Chondrocyte (in vitro differentiated cells): Measurements from ENCODE around the gene TSN. TPM values are rescaled to one million over a fixed set of nuclear protein-coding genes. Genes with fewer than 3 reads are reported as not detected.
A peak's percentile ranks its signal among the peaks of the same experiment; 100 is the strongest.

Experiments used
- DNase-seq: peaks from one replicate; pipeline ENCODE4 v3.0.0; 2021; ENCODE audit warnings: mixed read lengths, low spot score
- H3K27ac Mint-ChIP-seq: one replicate; pipeline ENCODE4 v1.8.0; 2021; ENCODE audit warnings: mild to moderate bottlenecking, moderate library complexity, mixed read lengths; ENCODE audit not compliant: unreplicated experiment
- H3K27me3 Mint-ChIP-seq: 2 replicates; pipeline ENCODE4 v1.8.0; 2021; ENCODE audit warnings: low read depth, mixed read lengths
- H3K36me3 Mint-ChIP-seq: 2 replicates; pipeline ENCODE4 v1.8.0; 2021; ENCODE audit warnings: low read depth, mixed read lengths
- H3K4me1 Mint-ChIP-seq: 2 replicates; pipeline ENCODE4 v1.8.0; 2021; ENCODE audit warnings: low read depth, mild to moderate bottlenecking, mixed read lengths
- H3K4me3 Mint-ChIP-seq: one replicate; pipeline ENCODE4 v1.8.0; 2021; ENCODE audit warnings: mild to moderate bottlenecking, moderate library complexity, mixed read lengths; ENCODE audit not compliant: unreplicated experiment
- H3K9me3 Mint-ChIP-seq: 2 replicates; pipeline ENCODE4 v1.8.0; 2021; ENCODE audit warnings: low read depth, mixed read lengths
- total RNA-seq: library from RNA; stranded (reverse); gene quantifications from 3 replicates; pipeline ENCODE4 v1.2.1, GENCODE V29; 2021
- TF ChIP-seq, protein P1 (sequence below): fragments of 200-600 bp; sonication (generic); IDR thresholded peaks from 2 replicates; pipeline ENCODE4 v1.5.0; 2021; ENCODE audit warnings: antibody characterized with exemption, mild to moderate bottlenecking, moderate library complexity

TSN gene
- total RNA-seq, 1 donor from 2014 or later: 57.1 TPM

DNA sequence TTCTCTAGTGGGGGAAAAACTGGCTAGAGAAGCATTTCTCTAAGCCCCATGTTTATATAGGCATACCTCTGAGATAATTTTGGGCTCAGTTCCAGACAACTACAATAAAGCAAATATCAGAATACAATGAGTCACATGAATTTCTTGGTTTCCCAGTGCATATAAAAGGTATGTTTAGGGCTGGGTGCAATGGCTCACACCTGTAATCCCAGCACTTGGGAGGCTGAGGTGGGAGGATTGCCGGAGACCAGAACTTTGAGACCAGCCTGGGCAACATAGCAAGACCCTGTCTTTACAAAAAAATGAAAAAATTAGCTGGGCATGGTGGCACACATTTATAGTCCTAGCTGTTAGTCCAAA is 22.2 kb downstream of the TSN start:
- Mint-ChIP-seq H3K4me1 (peaks cover 23% of the 10 kb centered on the region), H3K27ac (peak overlapping the region; percentile 65), H3K36me3 (no peaks in the 10 kb centered on the region), H3K9me3 (no peaks in the 10 kb centered on the region), H3K27me3 (peaks cover 3% of the 10 kb centered on the region), H3K4me3 (no peak overlapping the region)
- TF ChIP-seq, protein P1, sequence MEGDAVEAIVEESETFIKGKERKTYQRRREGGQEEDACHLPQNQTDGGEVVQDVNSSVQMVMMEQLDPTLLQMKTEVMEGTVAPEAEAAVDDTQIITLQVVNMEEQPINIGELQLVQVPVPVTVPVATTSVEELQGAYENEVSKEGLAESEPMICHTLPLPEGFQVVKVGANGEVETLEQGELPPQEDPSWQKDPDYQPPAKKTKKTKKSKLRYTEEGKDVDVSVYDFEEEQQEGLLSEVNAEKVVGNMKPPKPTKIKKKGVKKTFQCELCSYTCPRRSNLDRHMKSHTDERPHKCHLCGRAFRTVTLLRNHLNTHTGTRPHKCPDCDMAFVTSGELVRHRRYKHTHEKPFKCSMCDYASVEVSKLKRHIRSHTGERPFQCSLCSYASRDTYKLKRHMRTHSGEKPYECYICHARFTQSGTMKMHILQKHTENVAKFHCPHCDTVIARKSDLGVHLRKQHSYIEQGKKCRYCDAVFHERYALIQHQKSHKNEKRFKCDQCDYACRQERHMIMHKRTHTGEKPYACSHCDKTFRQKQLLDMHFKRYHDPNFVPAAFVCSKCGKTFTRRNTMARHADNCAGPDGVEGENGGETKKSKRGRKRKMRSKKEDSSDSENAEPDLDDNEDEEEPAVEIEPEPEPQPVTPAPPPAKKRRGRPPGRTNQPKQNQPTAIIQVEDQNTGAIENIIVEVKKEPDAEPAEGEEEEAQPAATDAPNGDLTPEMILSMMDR: no peak
- no peak for DNase-seq

DNA sequence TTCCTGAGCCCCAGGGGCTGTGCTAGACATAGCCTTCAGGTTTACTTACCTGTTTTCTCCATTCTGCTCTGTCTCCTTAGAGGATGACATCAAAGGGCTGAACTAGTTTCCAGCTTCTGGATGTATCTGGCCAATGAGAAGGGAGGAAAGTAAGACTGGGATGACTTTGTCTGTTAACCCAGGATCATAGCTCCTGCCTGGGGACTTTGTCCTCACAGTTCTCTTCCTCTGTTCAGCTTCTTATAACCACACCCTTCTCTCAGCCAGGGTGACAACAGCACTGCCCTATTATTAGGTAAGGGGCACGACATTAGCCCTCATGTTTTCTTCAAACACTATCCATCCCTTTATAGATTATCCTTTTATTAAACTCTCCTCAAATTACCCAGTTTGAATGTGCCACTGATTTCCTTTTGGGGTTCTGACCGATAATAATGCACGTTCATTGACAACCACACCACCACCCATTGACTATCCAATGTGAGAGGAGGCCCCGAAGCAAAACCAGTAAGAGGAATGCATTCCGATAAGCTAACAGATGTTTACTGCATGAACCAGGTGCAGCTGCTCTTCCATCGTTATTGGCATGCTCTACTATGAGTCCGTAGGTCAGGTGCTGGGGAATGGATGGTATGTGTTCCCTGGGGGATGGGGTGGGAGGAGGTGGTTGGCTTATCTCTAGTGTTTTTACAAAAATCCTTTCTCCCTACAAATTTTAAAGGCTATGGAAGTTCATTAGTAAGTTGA is 23.5 kb downstream of the TSN start:
- no peak overlapping the region for H3K27ac Mint-ChIP-seq
- peaks cover 8% of the 10 kb centered on the region for H3K27me3 Mint-ChIP-seq
- no peaks in the 10 kb centered on the region for H3K9me3 Mint-ChIP-seq
- H3K4me3 Mint-ChIP-seq: no peak overlapping the region
- DNase-seq: no peak
- TF ChIP-seq, protein P1: no peak
- no peaks in the 10 kb centered on the region for H3K36me3 Mint-ChIP-seq
- peaks cover 23% of the 10 kb centered on the region for H3K4me1 Mint-ChIP-seq

GRCh38 chr2:121783180-121783579 is 27.7 kb downstream of the TSN start:
- TF ChIP-seq, protein P1: no peak
- peaks cover 17% of the 10 kb centered on the region for H3K27me3 Mint-ChIP-seq
- no peaks in the 10 kb centered on the region for H3K4me1 Mint-ChIP-seq
- no peak for DNase-seq
- H3K9me3 Mint-ChIP-seq: no peaks in the 10 kb centered on the region
- no peaks in the 10 kb centered on the region for H3K36me3 Mint-ChIP-seq
- H3K4me3 Mint-ChIP-seq: no peak overlapping the region
- H3K27ac Mint-ChIP-seq: no peak overlapping the region

GRCh38 chr2:121788685-121789084 is 33.2 kb downstream of the TSN start:
- H3K4me1 Mint-ChIP-seq: peaks cover 20% of the 10 kb centered on the region
- TF ChIP-seq, protein P1: no peak
- peaks cover 9% of the 10 kb centered on the region for H3K27me3 Mint-ChIP-seq

GRCh38 chr2:121790276-121790956 is 35.0 kb downstream of the TSN start:
- TF ChIP-seq, protein P1: no peak
- no peak for DNase-seq
- peak overlapping the region; percentile 53 for H3K27ac Mint-ChIP-seq
- H3K27me3 Mint-ChIP-seq: peaks cover 10% of the 10 kb centered on the region
- H3K4me1 Mint-ChIP-seq: peaks cover 20% of the 10 kb centered on the region
- H3K36me3 Mint-ChIP-seq: no peaks in the 10 kb centered on the region
- peaks cover 3% of the 10 kb centered on the region for H3K9me3 Mint-ChIP-seq
- no peak overlapping the region for H3K4me3 Mint-ChIP-seq

More at GRCh38 chr2:121788685-121789084, 33.2 kb downstream of the TSN start:
- Mint-ChIP-seq H3K36me3 (no peaks in the 10 kb centered on the region), H3K9me3 (peaks cover 3% of the 10 kb centered on the region), H3K27ac (no peak overlapping the region), H3K4me3 (no peak overlapping the region)
- DNase-seq: no peak
